HG03139 (cell line): ENCODE data around the gene ARHGAP6.

ENCODE experiments used
- ATAC-seq: cut with Tn5 transposase; IDR thresholded peaks from one replicate; pipeline ENCODE4 v1.9.1; 2021; ENCODE audit not compliant: unreplicated experiment

Gene ARHGAP6

GRCh38 chrX:11407331-11408108 is 258.2 kb downstream of the ARHGAP6 start:
- ATAC-seq = no peak

GRCh38 chrX:11406109-11406765 is 259.5 kb downstream of the ARHGAP6 start:
- ATAC-seq = no peak

GRCh38 chrX:11403631-11404030 is 262.1 kb downstream of the ARHGAP6 start:
- no peak for ATAC-seq

- ATAC-seq = no peak
Observed at GRCh38 chrX:11401966-11402365, 263.8 kb downstream of the ARHGAP6 start.

- no peak for ATAC-seq
Observed at GRCh38 chrX:11399489-11400094, 266.1 kb downstream of the ARHGAP6 start.

GRCh38 chrX:11398785-11399184 is 266.9 kb downstream of the ARHGAP6 start:
- ATAC-seq = no peak

GRCh38 chrX:11398139-11398538 is 267.6 kb downstream of the ARHGAP6 start:
- ATAC-seq = no peak

GRCh38 chrX:11397680-11398079 is 268.0 kb downstream of the ARHGAP6 start:
- no peak for ATAC-seq

GRCh38 chrX:11395859-11396258 is 269.9 kb downstream of the ARHGAP6 start:
- ATAC-seq = no peak

GRCh38 chrX:11393949-11394654 is 271.6 kb downstream of the ARHGAP6 start:
- ATAC-seq = no peak

- no peak for ATAC-seq
Observed at GRCh38 chrX:11386812-11387211, 278.9 kb downstream of the ARHGAP6 start.

GRCh38 chrX:11386001-11386523 is 279.7 kb downstream of the ARHGAP6 start:
- no peak for ATAC-seq

GRCh38 chrX:11382930-11383329 is 282.8 kb downstream of the ARHGAP6 start:
- no peak for ATAC-seq

- ATAC-seq = no peak
Observed at GRCh38 chrX:11381464-11381863, 284.3 kb downstream of the ARHGAP6 start.

- no peak for ATAC-seq
Observed at GRCh38 chrX:11380187-11380844, 285.4 kb downstream of the ARHGAP6 start.

GRCh38 chrX:11376163-11376562 is 289.6 kb downstream of the ARHGAP6 start:
- no peak for ATAC-seq

- ATAC-seq = no peak
Observed at GRCh38 chrX:11375614-11376119, 290.1 kb downstream of the ARHGAP6 start.

- no peak for ATAC-seq
Observed at GRCh38 chrX:11374570-11374969, 291.1 kb downstream of the ARHGAP6 start.

GRCh38 chrX:11371106-11371505 is 294.6 kb downstream of the ARHGAP6 start:
- no peak for ATAC-seq

GRCh38 chrX:11367609-11368430 is 297.9 kb downstream of the ARHGAP6 start:
- no peak for ATAC-seq
